ENCODE results near the gene SRRM4. TPM values are rescaled to one million over a fixed set of nuclear protein-coding genes. Genes with fewer than 3 reads are reported as not detected.
"Not testable (repeated sequence)": the region's sequence is repeated elsewhere in the genome, so short reads cannot be mapped to it uniquely, and the experiment has no call there.

Gene SRRM4
- total RNA-seq, 1 donor from 2014 or later = not detected

DNA sequence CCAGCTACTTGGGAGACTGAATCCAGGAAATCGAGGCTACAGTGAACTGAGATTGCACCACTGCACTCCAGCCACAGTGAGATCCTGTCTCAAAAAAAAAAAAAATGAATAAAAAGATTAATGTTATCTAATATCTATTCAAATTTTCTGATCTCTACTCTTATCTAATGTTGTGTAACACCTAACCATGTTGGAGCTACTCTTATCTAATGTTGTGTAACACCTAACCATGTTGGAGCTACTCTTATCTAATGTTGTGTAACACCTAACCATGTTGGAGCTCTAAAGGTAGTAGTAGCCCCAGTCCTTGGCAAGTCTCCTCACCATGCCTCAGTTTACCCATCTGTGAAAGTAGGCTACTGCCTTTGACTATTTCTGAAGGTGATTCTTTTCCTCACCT, 26.9 kb downstream of the SRRM4 start:
- intact Hi-C loops (cut with micrococcal nuclease) = not testable (repeated sequence)

- intact Hi-C loops (cut with micrococcal nuclease) = no loop called here
Measured at GRCh38 chr12:119008691-119009221, 27.4 kb downstream of the SRRM4 start.

DNA sequence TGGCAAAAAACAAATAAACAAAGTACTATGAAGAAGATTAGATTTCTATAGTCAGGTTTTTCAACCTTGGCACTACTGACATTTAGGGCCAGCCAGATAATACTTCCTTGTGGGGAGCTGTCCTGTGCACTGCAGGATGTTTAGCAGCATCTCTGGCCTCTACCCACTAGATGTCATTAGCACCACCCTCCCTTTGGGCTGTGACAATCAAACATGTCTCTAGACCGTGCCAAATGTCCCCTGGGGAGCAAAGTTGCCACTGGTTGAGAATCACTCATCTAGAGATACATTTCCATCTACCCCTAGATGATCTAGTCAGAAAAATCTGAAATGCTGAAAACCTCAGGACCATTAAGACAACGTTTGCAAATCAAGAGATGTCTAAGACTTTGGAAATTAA, 29.9 kb downstream of the SRRM4 start:
- intact Hi-C loops (cut with micrococcal nuclease) = no loop called here

- intact Hi-C loops (cut with micrococcal nuclease) = no loop called here
Measured at GRCh38 chr12:119012179-119012578, 30.8 kb downstream of the SRRM4 start.

DNA sequence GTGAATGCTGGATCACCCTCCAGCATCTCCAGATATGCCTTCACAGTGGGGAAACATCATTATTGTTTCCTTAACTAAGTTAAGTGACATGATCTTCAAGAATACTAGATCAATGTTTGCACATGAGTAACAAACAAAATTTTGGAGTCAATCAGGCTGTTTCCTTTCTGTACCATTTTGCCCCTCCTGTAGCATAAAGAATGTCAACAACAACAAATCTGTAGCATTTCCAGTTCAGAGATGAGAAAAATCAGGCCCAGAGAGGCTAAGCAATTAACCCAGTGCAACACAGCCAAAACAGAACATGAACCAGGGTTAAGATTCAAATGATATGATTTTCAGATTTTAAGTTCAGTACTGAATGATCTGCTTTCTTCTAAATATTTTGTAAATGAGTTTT, 31.7 kb downstream of the SRRM4 start:
- intact Hi-C loops (cut with micrococcal nuclease) = no loop called here

DNA sequence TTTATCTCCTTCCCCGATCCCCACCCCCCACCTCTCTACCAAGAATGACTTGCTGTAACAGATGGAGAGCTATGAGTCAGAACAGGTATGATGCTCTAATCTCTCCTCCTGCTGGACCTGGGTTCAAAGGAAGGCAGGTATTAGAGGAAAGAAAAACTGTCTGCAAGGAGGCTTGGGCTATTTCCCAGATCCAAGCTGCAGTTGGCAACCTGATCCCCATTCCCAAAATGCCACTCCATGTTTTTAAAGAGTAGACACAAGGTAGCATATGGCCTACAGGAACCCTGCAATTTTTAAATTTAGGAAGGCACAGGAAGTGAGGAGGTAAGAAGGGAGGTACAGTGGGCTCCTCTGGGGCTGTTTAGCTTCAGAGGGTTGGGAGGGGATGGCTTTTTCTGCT, 33.0 kb downstream of the SRRM4 start:
- intact Hi-C loops (cut with micrococcal nuclease) = no loop called here

DNA sequence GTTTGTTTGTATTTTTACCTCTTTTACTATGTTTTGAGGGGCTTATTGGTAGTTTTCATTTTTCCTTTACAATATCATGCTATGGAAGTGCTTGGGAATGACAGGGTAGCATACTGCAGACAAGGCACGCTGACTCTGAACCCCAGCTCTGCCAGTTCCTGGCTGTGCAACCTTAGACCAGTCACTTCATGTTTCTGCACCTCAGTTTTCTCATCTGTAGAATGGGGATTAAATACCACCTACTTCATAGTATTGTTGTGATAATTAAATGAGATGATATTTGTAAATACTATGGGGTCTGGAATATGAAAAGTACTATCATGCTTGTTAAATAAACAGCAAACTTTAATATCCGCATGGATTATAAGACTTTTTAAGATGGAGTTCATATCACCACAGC, 35.4 kb downstream of the SRRM4 start:
- intact Hi-C loops (cut with micrococcal nuclease) = no loop called here

- intact Hi-C loops (cut with micrococcal nuclease) = no loop called here
Measured at GRCh38 chr12:119019166-119019565, 37.8 kb downstream of the SRRM4 start.

GRCh38 chr12:119020406-119021360, 39.3 kb downstream of the SRRM4 start:
- intact Hi-C loops (cut with micrococcal nuclease) = no loop called here

DNA sequence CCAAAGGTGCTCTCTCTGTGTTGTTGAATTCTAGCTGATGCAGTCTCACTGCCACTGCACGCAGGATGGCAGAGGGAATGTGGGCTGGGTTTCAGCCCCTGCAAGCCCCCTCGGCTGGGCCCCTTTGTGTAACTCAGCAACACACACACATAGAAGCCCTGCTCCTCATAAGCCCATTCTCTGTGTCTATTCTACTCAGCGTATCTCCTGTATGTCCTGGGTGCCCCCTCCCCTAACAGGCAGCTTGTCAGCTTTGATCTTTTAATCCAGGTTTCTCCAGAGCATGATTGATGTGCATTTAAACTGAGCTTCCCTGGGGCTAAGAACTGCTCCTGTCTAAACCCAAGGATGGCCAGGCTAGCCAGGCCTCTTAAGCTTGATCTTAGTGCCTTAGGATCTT, 43.0 kb downstream of the SRRM4 start:
- intact Hi-C loops (cut with micrococcal nuclease) = no loop called here

DNA sequence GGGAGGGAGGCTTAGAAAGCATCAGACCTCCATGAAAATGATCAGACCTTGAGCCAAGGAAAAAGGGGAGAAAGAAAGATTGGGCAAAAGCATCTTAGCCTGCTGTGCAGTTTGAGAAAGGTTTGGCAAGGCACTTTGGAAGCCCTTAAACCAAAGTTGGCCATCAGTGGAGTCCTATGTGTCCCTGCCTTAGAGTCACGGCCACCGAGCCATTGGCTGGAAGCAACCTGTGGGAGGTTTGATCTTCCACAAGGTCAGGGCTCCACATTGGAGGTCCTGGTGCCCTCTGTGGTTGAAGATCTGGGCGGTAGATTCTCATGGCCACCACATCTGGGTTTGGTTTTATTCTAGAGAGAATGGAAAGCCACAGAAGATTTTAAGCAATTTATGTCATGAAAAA, 44.4 kb downstream of the SRRM4 start:
- intact Hi-C loops (cut with micrococcal nuclease) = no loop called here

DNA sequence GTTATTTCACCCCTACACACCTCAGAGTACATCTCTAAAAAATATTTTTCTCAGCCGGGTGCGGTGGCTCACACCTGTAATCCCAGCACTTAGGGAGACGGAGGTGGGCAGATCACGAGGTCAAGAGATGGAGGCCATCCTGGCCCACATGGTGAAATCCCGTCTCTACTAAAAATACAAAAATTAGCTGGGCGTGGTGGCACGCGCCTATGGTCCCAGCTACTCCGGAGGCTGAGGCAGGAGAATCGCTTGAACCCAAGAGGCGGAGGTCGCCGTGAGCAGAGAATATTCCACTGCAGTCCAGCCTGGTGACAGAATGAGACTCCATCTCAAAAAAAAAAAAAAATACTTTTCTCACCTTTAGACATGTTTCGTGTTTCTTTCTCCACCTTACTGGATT, 52.0 kb downstream of the SRRM4 start:
- intact Hi-C loops (cut with micrococcal nuclease) = not testable (repeated sequence)

GRCh38 chr12:119036878-119037825, 55.8 kb downstream of the SRRM4 start:
- intact Hi-C loops (cut with micrococcal nuclease) = loop anchor here (2.0 kb wide), 1 partner anchor 632 kb away; no protein-coding TSS in a partner anchor

GRCh38 chr12:119044094-119044493, 62.8 kb downstream of the SRRM4 start:
- intact Hi-C loops (cut with micrococcal nuclease) = no loop called here

DNA sequence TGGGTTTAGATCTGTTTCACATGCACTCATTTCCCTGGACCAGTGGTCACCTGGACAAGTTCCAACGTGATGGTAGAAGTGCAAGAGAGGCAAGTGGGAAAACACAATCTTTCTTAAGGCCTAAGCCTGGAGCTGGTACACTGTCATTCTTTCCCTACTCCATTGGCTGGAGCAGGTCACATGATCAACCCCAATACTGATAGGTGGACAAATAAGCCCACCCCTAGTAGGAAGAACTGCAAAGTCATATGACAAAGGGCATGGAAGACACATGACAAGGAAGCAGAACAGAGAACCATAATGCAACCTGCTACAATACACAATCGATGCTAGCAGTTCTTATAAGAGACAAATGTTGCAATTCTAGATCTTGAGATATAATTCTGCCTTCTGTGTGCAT, 66.3 kb downstream of the SRRM4 start:
- intact Hi-C loops (cut with micrococcal nuclease) = no loop called here

DNA sequence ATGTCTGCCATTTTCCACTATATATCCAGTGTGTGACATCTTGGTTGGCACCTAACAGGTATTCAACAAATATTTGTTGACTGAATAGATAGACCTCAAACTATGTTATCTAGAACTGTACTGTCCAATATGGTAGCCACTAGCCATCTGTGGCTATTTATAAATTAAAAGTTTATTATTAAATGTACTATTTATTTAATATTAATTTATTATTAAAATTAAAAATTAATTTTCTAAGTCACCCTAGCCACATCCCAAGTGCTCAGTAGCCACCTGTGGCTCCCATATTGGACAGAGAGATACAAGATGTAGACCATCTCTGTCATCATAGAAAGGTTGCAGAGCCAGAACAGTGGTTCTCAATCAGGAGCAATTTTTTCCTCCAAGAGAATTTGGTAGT, 69.3 kb downstream of the SRRM4 start:
- intact Hi-C loops (cut with micrococcal nuclease) = no loop called here

DNA sequence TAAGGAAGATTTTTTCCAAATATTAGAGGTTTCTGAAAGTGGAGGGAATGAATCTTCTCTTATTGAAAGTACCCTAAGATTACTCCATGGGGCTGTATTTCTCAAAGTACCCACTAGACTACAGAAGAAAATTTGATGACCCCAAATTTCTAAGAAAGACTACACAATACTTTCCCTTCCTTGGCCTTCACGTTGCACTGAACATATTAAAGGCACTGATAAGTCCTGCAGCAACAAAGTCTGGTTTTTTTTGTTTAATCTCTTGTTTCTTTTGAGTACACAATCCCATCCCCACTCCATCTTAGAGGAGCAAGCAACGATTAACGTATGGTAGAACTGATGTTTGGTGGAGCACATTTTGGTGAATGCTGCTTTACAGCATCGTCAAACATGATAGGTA, 70.1 kb downstream of the SRRM4 start:
- intact Hi-C loops (cut with micrococcal nuclease) = no loop called here

- intact Hi-C loops (cut with micrococcal nuclease) = no loop called here
Measured at GRCh38 chr12:119052001-119052400, 70.7 kb downstream of the SRRM4 start.

DNA sequence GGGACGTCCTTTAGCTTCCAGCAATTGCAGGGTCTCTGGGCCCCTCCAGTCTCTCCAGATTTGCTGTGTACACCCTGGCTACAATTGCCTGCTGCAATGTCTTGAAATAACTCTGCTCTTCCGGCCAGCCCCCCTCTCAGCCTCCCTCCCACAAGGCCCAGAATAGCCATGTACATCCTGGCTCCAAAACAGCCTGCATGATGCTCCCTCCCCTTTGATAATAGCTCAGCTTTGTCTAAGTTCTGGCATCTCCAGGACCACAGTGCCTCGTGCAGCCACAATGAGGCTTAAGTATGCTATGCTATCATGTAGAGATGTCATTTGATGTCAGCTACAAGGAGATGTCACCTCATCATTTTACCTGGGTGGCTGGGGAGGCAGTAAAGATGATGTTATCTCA, 74.6 kb downstream of the SRRM4 start:
- intact Hi-C loops (cut with micrococcal nuclease) = no loop called here

DNA sequence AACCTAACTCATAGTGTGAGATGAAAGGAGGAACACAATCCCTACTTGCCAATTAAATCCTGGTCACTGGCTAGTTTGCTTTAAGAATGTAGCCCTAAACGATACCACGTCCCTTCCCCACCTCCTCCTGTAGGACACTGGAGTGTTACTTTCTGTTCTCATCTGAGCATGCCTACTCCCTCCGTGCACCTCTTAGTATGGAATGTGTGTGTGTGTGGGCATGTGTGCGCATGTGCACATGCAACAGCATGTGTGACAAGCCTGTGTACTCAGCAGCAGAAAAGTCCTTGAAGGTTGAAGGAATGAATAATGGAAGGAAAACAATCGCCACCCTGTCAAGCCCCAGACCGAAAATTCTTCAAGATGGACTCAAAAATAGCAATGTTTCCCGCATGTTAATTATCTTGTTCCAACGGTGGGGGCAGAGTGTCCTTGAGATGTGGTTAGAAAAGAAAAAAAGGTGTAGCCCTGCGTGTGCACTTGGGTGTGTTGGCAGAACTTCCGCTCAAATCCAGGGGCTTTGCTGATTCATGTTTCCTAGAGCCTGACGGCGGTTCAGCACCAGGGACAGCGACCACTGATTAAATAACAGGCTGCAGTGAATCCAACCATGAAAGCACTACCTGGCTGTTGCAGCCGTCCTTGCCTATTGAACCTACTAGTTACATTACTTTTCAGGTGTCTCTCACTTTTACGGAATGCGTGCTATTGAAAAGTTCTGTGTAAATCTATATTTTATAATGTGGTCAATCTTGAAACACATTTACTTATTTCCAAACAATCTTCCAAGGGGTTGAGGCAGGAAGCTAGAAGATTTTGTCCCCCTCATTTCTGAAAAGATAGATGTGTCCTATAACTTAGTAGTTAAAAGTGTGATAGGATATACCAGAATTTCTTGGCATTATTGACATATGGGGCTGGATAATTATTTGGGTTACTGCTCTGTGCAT, 79.8 kb downstream of the SRRM4 start:
- intact Hi-C loops (cut with micrococcal nuclease) = no loop called here

All from T-helper 2 cell treated with Interferon-gamma antibody and Interleukin-4, amounts not matched to agents 100 ng/mL and 5 ng/mL, for 36 hours (primary cell).